GM04504 (cell line): ENCODE data around the gene FUBP1.
"Not testable (repeated sequence)": the region's sequence is repeated elsewhere in the genome, so short reads cannot be mapped to it uniquely, and the experiment has no call there.

ENCODE experiments used
- DNase-seq: peaks from one replicate; pipeline ENCODE4 v3.0.0-alpha.2; 2012; ENCODE audit warnings: low read depth

Gene FUBP1

DNA sequence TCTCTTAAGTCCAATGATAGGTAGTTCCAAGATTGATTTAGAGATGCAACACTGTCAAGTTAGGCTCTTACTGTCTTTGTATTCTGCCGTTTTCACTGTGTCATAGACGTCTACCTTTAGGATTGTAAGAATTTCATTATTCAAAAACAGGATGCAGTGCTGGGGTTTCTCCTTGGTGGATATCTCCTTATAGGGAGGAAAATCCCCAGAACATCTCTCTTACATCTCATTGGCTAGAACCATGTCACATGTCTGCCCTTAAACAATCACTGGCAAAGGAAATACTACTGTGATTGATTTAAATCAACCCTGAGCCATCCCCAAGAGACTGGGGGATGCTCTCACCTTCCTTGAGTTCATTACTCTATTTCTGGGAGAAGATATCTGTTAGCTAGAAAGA lies 10.9 kb upstream of the FUBP1 start:
- DNase-seq, result no peak

DNA sequence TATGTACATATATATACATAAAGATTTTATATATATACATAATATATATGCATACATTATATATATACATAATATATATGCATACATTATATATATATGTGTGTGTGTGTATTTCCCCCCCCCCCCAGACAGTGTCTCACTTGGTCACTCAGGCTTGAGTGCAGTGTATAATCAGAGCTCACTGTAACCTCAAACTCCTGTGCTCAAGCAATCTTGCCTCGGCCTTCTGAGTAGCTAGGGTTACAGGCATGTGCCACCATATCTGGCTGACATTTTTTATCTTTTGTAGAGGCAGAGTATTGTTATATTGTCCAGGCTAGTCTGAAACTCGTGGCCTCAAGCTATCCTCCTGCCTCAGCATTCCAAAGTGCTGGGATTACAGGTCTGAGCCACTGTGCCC lies 9.0 kb upstream of the FUBP1 start:
- DNase-seq, result no peak

DNA sequence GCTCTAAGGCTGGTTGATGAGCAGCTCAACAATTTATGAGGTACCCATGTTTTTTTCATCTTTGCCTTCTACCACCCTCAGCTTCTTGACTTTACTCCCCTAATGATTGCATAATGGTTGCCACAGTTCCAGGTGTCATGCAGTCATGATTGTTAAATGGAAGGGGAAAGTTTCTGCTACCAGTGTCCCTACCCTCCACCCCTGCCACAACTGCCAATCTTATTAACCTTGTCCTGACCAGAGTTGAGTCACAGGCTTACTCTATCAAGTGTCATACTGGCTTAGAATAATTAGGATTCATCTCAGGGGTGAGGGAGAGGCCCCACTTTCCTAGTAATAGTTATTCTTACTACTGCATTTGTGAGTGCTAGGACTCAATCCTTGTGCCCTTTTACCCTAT lies 7.9 kb upstream of the FUBP1 start:
- DNase-seq, result no peak

DNA sequence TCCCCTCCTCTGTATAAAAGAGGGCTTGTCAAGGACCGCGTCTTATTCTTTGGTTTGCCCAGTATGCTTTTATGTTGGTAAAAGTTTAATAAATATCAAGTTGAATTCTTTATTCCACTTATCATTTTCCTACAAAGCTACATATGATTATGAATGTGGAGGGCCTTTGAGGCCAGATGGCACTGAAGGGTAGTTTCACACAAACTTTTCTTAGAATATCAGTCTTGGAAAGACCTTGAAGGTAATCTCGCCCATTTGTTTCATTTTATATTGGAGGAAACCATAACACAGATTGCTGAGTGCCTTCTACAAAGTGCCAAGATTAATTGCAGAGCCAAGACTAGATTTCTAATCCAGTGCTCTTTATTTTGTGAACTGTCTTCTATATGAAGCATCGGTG lies 5.8 kb upstream of the FUBP1 start:
- no peak for DNase-seq

DNA sequence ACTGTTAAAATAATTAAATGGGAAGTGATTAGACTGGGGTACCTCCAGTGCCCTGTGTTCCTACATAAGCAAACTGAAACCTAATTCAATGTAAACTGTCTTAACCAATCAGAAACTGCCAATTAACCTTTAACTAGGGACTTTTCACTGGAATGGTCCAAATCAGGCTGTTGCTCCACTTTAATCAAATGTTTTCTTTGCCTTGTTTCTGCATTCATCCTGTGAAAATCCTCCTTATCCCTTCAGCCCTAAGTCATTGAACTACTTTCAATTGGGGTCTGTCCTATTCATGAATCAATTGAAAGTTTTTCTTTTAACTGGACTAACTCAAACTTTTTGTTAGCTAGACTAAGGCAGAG lies 5.1 kb upstream of the FUBP1 start:
- DNase-seq, result no peak

DNA sequence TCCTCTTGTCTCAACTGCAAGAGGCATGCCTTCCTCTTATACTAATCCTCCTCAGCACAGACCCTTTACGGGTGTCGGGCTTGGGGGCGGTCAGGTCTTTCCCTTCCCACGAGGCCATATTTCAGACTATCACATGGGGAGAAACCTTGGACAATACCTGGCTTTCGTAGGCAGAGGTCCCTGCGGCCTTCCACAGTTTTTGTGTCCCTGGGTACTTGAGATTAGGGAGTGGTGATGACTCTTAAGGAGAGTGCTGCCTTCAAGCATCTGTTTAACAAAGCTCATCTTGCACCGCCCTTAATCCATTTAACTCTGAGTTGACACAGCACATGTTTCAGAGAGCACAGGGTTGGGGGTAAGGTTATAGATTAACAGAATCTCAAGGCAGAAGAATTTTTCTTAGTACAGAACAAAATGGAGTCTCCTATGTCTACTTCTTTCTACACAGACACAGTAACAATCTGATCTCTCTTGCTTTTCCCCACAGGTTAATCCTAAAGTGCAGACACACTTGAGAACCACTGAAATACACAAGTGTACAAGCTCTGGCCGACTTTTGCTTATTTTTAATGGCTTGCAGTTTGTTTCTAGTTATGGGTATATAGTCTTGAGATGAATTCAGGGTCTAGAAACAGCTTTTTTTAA lies 4.6 kb upstream of the FUBP1 start:
- DNase-seq, result not testable (repeated sequence)

DNA sequence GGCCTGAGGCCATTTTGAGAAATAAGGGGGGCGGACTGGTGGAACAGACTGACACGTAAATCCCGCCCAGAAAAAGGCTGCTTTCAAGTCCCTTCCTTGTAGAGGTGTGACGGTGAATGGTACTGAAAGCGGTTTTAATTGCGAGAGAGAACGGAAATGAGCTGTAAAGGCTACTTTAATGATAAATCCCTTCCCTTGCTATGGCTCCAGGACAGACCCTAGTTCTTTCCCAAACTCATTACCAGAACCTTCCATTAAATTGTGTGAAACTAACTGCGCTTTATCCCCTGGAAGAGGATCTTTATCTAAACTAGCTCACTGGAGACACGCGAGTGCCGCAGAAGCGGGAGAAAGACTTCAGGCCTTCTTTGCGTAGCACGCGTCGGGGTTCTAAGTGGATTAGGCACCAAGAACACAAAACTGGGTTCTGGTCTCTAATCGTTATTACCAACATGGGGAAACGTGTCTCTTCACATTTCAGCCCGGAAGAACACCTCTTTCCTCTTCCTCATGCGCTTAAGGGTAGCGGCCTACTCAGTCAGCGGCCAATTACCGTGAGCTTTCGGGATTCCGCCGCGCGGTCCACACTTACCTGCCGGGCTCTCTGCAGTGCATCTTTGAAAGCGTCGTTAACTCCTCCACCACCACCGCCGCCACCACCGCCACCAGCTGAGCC lies 441 bp downstream of the FUBP1 start:
- DNase-seq, result no peak

DNA sequence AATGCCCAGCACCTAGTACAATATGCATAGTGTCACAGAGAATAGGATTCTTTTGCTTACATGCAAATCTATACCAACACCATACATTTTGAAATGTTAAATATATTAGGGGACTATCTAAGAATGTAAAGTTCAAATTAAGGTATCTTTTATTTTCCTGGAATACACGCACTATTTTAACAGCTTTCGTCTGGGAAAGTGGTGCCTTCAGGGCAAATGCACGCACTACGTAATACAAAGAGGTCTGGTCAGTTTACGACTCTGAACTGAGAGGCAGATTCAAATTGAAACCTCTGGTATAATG lies 931 bp downstream of the FUBP1 start:
- peak; percentile 86 for DNase-seq

DNA sequence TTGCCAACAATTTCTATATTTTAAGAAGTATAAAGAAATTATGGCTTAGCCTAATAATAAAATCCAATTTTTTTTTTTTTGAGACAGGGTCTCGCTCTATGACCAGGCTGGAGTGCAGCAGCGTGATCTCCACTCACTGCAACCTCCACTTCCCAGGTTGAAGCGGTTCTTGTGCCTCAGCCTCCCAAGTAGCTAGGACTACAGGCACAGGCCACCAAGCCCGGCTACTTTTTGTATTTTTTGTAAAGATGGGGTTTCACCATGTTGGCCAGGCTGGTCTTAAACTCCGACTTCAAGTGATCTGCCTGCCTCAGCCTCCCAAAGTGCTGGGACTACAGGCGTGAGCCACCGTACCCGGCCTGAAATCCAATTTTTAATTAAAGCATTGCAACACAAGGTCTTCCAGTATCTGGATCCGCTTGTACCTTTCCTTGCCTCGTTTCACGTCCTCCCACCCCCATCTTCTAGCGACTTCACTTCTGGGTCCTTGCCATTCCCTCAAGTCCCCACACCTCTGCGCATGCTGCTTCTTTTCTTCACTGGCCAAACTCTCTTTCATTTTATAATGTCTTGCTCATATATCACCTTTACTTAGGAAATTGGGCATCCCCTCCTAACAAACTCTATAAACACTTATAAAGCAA lies 2.3 kb downstream of the FUBP1 start:
- no peak for DNase-seq

DNA sequence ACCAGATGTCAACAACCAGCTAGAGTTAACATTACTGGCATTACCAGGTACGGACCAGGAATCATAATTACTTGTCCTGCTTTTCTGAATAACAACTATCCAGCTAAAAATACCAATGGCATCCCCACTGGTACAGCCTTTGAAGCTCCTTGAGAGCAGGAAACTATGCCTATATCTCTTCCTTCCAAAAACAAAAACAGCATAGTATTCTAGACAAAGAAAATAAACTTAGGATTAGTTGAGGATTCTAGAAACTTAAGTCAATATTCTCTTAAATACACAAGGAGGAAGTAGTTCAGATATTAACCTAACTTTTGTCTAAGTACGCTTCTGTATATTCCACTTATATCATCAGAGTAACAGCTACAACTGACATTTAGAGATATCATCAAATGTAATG lies 3.0 kb downstream of the FUBP1 start:
- DNase-seq, result no peak

DNA sequence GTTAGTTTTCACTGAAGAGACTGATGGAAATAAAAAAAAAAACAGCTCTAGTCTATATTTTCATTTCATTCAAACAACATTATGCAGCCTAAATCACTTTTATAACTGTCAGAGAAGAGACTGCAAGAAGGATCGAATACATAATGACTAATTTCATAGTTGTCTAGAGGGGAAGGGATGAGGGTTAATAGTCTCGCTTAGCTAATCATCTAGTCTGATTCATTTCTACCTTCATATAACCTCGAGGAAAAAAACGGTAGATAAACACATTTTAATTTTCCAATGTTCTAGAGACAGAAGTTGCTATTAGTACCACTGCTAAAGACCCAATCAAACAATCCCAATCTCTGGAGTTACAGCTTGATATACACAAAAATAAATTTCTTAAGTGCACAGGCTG lies 3.5 kb downstream of the FUBP1 start:
- DNase-seq, result no peak

DNA sequence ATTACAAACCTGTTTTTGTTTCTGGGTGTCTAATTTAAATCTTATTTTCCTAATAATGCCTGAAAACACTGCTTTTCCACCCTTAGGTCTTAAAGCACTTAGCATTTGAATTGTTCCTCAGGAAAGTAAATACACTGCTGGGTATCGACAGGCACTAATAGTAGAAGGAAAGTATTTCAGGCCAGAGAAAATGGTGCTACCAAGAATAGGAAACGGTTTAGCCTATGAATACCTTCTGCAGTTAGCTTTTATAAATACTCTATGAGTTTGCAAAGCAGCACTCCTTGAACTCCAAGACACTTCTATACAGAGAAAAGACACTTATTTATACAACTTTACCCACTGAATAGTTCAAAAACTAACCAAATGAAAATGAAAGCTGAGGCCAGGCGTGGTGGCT lies 6.8 kb downstream of the FUBP1 start:
- DNase-seq, result no peak

DNA sequence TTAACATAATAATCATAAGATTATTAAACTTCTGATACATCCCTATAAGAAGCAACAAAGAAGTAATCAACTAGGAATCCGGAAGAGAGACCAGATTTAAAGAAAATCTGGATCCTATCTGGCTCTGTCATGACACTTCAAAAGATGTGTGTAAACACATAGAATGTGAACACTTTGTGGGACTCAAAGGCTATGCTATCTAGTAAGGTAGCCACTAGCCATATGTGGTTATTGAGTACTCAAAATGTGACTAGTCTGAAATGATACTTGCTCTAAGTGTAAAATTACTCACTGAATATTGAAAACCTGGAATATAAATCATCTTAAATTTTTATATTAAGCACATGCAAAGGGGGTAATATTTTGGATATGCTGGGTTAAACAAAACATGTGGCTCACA lies 8.7 kb downstream of the FUBP1 start:
- no peak for DNase-seq

DNA sequence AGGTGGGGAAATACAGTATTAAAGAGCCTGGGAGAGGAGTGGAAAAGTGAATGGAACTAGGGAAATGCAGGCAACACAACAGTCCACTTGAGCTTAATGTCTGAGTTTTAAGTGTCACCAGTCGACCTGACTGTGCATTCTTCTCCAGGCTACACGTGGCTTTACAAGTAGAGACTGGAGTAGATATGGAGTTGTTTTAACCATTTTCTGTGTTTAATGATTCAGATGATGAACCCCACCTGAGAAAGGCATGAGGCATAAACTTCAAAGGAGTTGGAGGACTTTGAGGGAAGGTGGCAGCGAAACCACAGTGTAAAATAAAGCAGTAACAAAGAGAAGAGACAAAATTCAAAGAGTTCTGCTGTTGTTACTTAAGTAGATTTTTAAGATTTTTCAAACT lies 12.6 kb downstream of the FUBP1 start:
- no peak for DNase-seq

DNA sequence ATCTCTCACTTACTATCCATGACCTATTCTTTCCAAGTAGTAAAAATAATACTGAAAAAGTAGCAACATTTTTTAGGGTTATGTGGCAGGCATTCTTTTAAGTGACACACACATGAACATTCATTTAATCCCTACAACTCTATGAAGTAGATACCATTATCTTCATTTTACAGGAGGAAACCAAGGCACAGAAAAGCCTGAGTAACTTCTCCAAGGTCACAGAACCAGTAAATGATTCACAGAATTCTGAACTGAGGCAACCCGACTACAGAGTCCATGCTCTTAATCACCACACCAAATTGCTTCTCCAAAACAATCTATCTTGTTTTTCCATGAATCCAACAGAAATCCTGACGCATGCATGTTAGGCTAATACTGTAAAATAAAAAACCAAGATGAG lies 17.5 kb downstream of the FUBP1 start:
- no peak for DNase-seq

DNA sequence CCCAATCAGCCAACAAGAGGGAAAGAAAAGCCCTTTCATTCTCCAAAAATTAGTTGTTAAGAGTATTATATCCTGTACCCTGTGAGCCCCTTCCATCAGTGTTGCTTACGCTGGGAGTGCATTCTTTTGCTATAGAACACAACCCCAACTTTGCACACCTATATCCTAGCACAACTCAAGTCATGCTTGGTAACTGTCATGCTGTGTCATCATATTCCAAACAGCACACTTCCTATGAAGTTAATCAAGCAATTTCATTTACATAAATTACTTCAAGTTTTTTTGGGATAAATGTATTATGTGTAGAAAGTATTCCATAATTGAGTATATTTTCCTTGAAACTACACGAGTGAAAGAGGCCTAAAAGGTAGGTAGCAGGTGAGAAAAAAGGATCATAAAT lies 20.0 kb downstream of the FUBP1 start:
- no peak for DNase-seq

DNA sequence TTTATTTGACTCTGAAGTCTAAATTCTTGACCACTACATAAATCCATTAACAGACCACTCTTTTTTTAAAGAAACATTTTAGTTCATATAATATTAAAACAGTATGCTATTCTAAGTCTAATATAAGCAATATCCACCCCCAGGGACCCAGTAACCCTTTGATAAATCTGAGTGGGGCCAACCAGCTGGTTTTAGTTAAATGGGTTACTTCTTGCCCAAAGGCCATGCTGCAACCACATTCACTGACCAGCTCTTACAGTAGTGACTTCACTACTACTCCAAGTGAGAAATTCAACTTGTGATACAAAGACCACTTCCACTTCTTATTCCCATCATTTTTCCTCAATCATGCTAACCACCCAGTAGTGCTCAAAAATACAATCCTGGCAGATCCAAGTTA lies 20.5 kb downstream of the FUBP1 start:
- no peak for DNase-seq

DNA sequence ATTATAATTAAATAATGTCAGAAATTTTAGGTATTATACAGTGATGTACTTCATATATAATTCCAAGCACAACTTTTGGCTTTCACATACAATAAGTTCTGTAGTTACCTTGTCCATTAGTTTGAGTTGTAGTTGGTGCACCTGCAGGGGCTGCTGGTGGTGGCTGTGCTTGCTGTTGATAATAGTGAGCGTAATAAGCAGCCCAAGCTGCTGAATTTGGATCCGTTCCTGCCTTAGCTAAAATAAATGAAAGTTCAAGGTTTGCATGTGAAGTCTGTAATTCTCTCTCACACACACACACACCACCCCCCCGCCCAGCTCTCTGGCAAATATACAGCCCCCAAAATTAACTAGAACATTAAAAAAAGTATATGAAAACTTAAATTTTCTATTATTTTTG lies 22.4 kb downstream of the FUBP1 start:
- DNase-seq, result no peak

DNA sequence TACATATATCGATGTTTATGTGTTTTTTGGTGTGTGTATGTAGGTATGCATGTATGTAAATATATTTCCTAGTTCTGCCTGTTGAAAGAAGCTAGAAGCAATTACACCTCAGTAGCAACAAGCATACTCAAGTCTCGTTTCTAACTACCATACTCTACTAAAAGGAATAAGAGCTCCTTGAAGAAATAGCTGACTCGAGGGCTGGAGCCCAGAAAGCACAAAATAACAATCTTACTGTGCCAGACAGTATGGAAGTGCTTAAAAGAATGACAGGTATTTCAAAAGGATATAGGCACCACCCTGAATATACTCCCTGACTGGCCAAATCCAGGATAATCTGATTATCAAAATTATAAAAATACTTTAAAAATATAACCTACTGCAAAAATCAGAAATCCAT lies 23.2 kb downstream of the FUBP1 start:
- no peak for DNase-seq

DNA sequence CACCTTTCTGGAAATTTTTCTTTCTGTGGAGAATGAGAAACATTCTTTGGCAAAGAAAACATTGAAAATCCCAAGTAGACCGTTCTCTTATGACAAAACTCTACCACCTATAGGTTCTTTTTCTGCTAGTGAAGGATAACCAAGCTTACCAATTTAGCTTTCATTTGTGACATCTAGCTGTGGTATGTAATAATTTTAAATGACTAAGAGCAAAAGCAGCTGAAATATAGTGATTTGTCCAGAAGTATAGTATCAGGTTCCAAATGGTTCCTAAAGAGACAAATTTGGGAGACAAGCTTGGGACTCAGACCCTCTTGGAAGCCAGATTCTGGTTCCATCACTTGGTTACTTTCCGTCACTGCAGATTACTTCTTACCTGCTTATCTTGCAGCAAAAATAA lies 24.4 kb downstream of the FUBP1 start:
- DNase-seq, result no peak

DNA sequence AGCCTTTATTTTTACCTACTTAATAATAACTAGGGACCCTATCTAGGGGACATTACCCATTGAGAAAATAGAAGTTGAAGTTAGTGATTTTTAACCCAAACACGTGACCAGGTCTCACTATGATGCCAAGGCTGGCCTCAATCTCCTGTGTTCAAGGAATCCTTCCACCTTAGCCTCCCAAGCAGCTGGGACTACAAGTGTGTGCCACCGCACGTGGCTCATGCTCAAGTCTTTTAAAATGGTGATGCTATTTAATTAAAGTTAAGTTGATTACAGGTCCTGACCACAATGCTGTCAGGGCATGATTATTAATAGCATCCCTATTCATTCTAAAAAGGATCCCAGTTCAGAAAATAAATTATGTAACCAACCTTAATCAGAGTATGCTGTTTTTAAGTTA lies 25.0 kb downstream of the FUBP1 start:
- DNase-seq, result no peak

DNA sequence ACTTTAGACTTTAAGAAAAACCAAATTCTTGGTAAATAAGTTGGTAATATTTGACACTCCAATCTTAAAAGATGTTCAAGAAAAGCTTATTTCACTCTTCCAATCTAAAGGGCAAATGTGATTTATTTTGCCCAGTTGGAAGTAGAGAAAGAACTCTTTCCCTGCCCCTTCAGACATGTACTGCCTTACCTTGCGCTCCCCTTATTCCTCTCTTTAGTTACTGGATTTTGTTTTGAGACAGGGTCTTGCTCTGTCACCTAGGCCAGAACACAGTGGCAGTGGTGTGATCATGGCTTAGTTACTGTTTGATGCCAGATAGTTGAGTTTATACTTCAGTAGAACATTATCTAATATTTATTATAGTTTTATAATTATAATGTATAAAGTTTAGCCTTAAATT lies 27.5 kb downstream of the FUBP1 start:
- no peak for DNase-seq

DNA sequence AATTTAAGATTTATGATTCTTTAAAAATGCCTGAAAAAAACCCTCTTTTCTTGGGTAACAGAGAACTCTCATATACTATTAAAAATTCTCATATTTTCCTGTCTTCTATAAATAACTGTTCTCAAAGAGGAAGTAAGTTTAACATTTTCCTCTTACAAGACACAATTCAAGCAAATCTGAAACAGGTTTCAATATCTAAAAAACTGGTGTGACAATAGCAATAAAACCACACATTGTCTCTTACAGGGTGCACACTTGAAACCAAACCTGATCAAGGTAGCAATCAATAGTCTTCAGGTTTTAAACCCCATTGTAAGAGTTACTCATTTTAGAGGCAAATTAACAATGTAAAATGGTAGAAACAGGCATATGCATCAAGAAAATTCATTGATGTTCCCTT lies 28.0 kb downstream of the FUBP1 start:
- DNase-seq, result peak; percentile 3

DNA sequence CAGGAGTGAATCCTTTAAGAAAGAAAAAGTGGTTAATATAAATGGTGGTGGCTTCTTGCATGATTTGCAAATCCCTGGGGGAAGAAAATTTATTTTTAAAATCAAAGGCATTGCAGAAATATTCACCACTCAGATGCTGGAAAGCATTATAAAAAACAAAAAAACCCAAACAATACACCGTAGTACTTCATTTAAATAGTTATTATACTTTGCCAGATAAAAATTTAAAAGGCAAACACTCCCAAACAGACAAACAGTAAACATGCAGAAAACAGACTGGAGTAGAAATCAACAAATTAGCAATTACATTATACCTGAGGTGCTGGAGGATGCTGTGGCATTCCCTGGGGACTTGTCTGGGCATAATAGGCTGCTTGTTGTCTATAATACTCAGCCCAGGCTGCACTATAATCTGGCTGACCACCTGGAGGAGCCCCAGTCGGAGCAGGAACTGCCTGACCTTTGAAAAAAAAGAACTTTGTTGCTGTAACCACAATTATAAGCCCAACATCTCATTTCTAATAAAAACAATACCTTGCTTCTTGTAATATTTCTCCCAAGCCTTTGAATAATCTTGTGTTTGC lies 29.9 kb downstream of the FUBP1 start:
- DNase-seq, result peak; percentile 9
